Duodenal mucosa (tissue), 2 donors: Measurements from ENCODE around the gene FBXW8.

Experiments
- H3K27ac ChIP-seq: one replicate; pipeline ENCODE4 v1.7.0; 2013; ENCODE audit warnings: low read depth, low read length
- H3K27me3 ChIP-seq, 2 donors: one replicate each; pipeline ENCODE4 v1.7.0; 2013; ENCODE audit warnings: low read length in 2 of 2, control low read depth in 1 of 2; ENCODE audit not compliant: insufficient read depth in 2 of 2, control insufficient read depth in 1 of 2
- H3K36me3 ChIP-seq, 2 donors: one replicate each; pipeline ENCODE4 v1.7.0; 2013; ENCODE audit warnings: low read length in 2 of 2, control low read depth in 1 of 2; ENCODE audit not compliant: insufficient read depth in 2 of 2, control insufficient read depth in 1 of 2
- H3K4me1 ChIP-seq, 2 donors: one replicate each; pipeline ENCODE4 v1.7.0; 2013; ENCODE audit warnings: low read length in 2 of 2, control low read depth in 1 of 2; ENCODE audit not compliant: insufficient read depth in 2 of 2, control insufficient read depth in 1 of 2
- H3K4me3 ChIP-seq, 2 donors: one replicate each; pipeline ENCODE4 v1.7.0; 2013; ENCODE audit warnings: low read length in 2 of 2, low read depth in 1 of 2
- H3K9ac ChIP-seq, 2 donors: one replicate each; pipeline ENCODE4 v1.7.0; 2013; ENCODE audit warnings: low read length in 2 of 2, low read depth in 1 of 2
- H3K9me3 ChIP-seq, 2 donors: one replicate each; pipeline ENCODE4 v1.7.0; 2013; ENCODE audit warnings: low read length in 2 of 2, control low read depth in 1 of 2; ENCODE audit not compliant: control insufficient read depth in 1 of 2

Gene FBXW8

DNA sequence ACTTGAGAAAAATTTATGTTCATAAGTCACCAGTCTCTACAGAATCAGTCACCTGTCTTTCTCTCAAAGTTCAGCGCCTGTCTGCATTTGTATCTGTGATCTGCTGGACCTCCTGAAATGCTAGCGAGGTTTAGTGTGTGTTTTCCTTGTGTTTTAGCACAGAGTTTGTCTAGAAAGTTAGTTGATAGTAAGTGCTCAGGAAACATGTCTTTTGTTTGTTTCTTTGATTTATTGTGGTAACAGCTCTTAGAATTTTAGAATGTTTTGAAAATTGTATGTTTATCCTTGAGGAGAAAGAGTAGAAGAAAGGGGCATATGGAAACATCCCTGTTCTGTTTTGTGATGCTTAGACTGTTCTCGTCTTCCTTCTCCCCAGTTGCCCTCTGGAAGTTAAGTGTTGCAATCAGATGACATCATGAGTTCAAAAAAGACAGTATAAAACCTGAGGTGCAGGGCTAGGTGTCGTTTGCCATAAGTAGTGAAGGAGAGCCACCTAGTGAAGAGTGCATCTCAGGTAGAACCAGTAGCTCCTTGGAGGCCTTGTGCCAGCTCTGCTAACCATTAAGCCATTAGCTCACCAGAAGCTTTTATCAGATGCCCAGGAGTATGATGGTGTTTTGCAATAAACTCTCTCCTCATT lies 44.8 kb downstream of the FBXW8 start:
- H3K9me3 ChIP-seq = no peaks in the 10 kb centered on the region
- peaks cover 0 to 11% of the 10 kb centered on the region in 2 donors for H3K36me3 ChIP-seq
- no peaks in the 10 kb centered on the region for H3K27me3 ChIP-seq
- no peak overlapping the region for H3K4me3 ChIP-seq
- peaks cover 4 to 6% of the 10 kb centered on the region in 2 donors for H3K4me1 ChIP-seq
- no peak overlapping the region for H3K9ac ChIP-seq
- no peak overlapping the region for H3K27ac ChIP-seq

DNA sequence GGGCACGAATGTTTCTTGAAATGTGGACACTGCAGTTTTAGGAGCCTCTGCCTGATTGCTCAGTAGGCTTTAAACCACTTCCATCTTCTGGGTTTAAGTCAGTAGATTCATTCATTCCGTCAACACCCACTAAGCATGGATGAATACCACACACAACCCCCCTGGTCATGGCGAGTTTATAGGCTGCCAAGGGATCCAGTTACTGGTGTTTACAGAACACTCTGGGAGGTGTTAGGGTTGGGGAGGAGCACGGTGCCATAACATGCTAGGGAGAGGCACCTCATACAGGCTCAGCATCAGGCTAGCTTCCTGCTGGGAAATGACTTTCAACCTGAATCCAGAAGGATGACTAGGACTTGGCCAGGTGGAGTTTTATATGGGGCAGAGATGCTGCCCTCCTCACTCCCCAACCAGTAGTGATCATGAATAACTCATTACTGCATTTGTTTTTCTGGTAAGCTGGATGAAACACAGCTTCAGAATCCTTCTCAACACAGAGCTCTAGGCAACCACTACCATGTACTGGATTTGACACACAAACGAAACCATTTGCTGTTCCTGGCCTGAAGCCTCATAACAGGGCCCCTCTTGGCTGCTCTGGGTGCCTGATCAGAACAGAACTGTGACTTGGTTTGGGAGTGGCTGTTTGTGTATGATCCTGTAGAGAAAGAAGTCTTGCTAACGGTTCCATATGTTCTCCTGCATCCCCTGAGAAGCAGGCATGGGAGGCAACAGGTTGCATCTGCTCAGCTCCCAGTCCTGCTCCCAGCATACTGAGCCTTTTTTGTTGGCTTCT lies 47.9 kb downstream of the FBXW8 start:
- Histone ChIP-seq H3K4me1 (peaks cover 16 to 23% of the 10 kb centered on the region in 2 donors), H3K4me3 (no peak overlapping the region), H3K9me3 (no peaks in the 10 kb centered on the region), H3K27ac (no peak overlapping the region), H3K36me3 (no peaks in the 10 kb centered on the region), H3K9ac (no peak overlapping the region), H3K27me3 (no peaks in the 10 kb centered on the region)

DNA sequence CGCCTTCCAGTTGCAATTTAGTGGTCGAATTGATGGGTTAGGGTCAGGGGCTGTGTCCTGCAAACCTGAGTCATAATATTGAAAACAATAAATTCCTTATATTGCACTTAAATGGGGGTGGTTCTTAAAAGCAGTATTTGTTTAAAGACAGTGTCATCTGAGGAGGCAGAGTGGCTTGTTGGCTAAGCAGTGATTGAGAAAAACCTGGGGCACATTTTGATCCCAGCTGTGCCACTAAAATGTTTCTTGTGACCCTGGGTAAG lies 48.4 kb downstream of the FBXW8 start:
- H3K27ac ChIP-seq = no peak overlapping the region
- H3K36me3 ChIP-seq = no peaks in the 10 kb centered on the region
- H3K9me3 ChIP-seq = no peaks in the 10 kb centered on the region
- no peak overlapping the region for H3K4me3 ChIP-seq
- no peak overlapping the region for H3K9ac ChIP-seq
- peaks cover 16 to 28% of the 10 kb centered on the region in 2 donors for H3K4me1 ChIP-seq
- no peaks in the 10 kb centered on the region for H3K27me3 ChIP-seq

DNA sequence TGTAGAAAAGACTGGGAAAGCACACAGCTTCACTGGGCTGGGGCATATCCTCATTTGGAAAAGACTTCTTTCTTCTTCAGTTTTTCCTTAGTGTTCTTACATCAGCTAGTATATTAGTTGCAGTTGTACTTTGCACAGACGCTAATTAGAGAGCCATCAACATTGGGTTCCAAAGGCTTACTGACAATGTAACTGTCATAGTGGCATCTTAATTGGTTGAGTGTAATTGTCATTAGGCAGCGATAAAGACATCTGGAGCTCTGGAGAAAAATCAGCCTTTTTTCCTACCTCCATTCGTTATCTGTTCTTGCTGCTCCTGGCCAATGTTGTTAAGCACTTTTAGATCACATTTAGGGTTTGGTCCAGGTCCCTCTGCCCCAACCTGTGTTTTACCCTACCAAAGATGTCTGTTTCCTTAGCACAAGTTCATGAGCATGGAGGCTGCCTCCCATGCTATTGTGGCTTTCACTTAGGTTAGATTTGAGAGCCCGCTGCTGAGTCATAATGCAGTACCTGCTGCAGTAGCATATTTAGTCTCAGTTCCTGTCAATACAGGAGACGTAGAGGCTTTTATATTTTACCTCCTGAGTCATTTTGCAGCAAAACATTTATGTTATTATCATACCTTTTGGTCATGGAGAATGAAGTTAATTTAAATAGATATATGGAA lies 49.2 kb downstream of the FBXW8 start:
- Histone ChIP-seq H3K9me3 (no peaks in the 10 kb centered on the region), H3K27ac (no peak overlapping the region), H3K9ac (no peak overlapping the region), H3K4me1 (peaks cover 19 to 28% of the 10 kb centered on the region in 2 donors), H3K36me3 (peaks cover 0 to 6% of the 10 kb centered on the region in 2 donors), H3K4me3 (no peak overlapping the region), H3K27me3 (no peaks in the 10 kb centered on the region)

DNA sequence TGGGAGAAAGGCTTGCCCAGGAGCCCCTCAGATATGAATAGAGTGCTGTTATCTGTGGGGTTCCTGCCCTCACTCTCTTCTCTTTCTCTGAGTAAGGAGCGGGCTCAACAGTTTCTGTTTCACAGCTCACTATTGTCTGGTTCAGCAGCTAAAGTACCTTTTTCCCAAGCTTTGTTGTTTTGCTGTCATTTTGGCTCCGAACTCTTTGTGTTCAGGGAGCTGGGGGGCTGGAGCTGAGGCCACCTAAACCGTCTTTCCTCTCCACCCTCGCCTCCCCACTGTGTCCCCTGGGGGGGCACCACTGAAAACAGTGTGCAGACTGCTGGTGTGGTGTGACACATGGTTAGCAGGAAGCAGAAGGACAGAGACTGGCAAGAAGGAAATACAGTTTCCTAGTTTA lies 51.4 kb downstream of the FBXW8 start:
- no peaks in the 10 kb centered on the region for H3K27me3 ChIP-seq
- no peak overlapping the region for H3K4me3 ChIP-seq
- peaks cover 19 to 22% of the 10 kb centered on the region in 2 donors for H3K4me1 ChIP-seq
- H3K9me3 ChIP-seq = no peaks in the 10 kb centered on the region
- H3K36me3 ChIP-seq = peaks cover 0 to 25% of the 10 kb centered on the region in 2 donors
- peak overlapping the region in 1 of 2 donors; percentile 7 for H3K9ac ChIP-seq
- H3K27ac ChIP-seq = no peak overlapping the region

DNA sequence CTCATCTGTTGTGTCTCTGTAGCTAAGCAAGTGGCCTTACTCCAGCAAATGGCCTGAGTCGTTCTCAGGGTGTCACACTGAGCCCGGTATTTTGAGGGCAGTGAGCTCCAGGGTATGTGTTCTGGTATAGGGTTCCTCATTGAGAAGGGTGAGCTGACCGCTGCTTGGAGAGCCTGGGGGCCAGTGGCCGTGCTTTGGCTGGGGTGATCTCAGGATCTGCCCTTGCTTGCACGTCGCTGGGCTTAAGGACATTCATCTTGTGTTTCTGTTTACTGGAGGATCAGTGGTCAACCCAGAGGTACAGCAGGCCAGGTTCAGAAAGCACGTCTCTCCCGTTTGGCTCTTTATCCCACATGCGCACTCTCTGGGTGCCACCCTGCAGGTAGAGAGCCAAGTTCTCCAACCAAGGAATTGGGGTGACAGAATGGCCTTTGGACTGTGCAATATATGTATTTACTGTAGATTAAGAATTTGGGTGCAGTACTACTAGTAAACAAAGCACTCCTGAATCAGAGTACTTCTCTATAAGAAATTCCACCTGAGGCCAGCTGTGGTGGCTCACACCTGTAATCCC lies 52.1 kb downstream of the FBXW8 start:
- Histone ChIP-seq H3K4me1 (peaks cover 19 to 22% of the 10 kb centered on the region in 2 donors), H3K4me3 (no peak overlapping the region), H3K9ac (no peak overlapping the region), H3K27ac (no peak overlapping the region), H3K27me3 (no peaks in the 10 kb centered on the region), H3K36me3 (peaks cover 0 to 26% of the 10 kb centered on the region in 2 donors), H3K9me3 (no peaks in the 10 kb centered on the region)

DNA sequence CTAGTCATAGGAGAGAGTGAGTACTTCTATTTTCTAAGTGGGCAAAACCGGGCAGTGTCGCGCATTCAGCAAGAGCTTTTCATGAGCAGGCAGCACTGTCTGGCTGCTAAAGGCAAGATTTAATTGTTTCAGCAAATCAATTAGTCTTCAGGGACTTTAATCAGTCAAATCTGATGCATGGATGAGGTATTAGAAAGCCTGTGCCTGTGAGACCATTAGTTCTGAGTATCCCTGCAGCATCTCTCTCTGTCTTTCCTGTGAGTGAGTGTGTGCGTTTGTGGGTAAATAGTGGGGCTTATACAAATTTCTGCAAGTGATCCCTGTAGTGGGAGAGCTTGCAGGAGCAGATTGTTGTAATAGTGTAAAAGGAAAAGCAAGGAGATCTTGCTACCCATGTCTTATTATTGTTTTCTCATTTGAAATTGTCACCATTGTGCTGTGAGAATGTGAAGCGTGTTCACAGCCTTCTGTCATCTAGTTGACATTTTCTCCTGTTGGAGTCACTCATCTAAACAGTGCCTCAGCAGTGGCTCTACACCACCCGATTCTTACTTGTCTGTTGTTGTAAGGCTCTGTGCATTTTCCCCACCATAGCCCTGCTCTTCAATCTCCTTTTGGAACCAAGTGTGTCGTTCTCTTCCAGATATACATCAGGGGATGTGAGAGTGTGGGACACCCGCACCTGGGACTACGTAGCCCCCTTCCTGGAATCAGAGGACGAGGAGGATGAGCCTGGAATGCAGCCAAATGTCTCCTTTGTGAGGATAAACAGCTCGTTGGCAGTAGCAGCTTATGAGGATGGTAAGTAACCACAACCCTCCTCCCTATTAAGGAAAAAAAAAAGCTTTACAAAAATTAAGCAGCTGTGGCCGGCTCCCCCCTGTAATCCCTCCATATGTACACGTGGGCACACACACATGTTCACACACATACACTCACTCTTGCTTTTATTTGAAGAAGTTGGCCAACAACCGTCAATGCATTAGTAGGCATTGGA lies 53.6 kb downstream of the FBXW8 start:
- Histone ChIP-seq H3K4me3 (no peak overlapping the region), H3K9me3 (no peaks in the 10 kb centered on the region), H3K4me1 (peaks cover 19 to 22% of the 10 kb centered on the region in 2 donors), H3K27ac (no peak overlapping the region), H3K36me3 (peaks cover 0 to 26% of the 10 kb centered on the region in 2 donors), H3K27me3 (no peaks in the 10 kb centered on the region), H3K9ac (no peak overlapping the region)

DNA sequence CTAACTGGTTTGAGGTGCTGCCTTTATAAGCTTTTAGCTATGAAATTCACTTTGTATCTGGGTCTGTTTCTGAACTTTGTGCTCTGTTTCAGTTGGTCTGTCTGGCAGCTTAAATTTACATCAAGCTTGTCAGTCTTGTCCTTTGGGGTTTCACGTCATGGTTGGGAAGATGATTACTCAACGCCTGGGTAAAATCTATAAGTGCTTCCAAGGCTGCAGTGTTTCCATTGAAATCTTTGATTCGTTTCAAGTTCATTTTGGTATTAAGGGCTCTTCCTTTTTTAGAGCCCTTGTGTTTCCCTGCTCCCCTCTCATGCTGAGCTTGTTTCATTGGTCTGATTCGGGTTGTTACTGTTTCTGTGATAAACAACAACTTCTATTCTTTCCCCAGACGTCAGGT lies 58.2 kb downstream of the FBXW8 start:
- H3K36me3 ChIP-seq = peaks cover 0 to 42% of the 10 kb centered on the region in 2 donors
- H3K9ac ChIP-seq = no peak overlapping the region
- H3K4me3 ChIP-seq = no peak overlapping the region
- no peaks in the 10 kb centered on the region for H3K27me3 ChIP-seq
- no peaks in the 10 kb centered on the region for H3K9me3 ChIP-seq
- H3K27ac ChIP-seq = no peak overlapping the region
- H3K4me1 ChIP-seq = peaks cover 1 to 3% of the 10 kb centered on the region in 2 donors

DNA sequence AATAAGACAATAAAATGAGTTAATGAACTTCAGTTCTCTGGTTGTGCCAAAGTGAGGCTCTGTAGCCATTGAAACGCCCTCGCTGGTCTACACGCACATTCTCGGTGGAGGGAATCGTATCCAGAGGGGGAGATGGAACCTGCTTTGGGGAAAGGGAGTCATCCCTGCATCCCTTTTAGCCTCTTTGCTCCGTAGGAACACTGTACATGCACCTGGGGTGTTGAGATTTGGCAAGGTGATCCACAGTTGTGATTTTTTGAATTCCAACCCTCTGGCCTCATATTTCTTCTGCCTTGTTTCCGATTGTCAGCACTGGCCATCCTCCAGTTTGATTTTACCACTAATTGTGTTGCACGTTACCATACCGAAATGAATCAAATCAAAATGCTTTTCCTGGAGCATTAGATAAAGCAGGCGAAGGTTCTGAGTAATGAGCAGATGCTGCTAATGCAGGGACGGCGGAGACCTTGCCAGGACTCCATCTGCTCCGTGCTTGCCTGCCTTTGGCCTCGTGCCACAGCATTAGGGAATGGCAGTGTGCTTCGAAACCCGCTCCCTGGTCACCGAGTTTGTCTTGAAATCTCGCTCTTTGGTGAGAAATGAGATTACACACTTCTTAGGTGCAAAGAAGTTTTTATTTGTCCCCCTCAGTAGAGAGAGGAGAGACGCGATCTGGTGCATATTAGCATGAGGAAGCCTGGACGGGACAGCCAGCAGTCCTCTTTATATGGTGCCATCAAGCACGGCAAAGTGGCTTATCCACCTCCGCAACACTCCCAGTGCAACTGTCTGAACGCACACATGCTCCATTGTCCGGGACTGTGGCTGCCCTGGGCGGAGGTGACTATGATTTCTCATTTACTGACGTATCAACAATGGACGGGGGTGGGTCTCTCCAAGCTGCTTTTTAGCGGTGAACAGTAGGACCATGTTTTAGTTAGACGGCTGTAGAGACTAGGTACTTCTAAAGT lies 59.1 kb downstream of the FBXW8 start:
- H3K4me1 ChIP-seq = peaks cover 0 to under 1% of the 10 kb centered on the region in 2 donors
- H3K27me3 ChIP-seq = no peaks in the 10 kb centered on the region
- peaks cover 0 to 37% of the 10 kb centered on the region in 2 donors for H3K36me3 ChIP-seq
- no peaks in the 10 kb centered on the region for H3K9me3 ChIP-seq
- no peak overlapping the region for H3K27ac ChIP-seq
- H3K4me3 ChIP-seq = no peak overlapping the region
- H3K9ac ChIP-seq = no peak overlapping the region
